ENCODE measurements around the gene AOPEP. TPM values are rescaled to one million over a fixed set of nuclear protein-coding genes. Genes with fewer than 3 reads are reported as not detected.
A peak's percentile ranks its signal among the peaks of the same experiment; 100 is the strongest.

The AOPEP gene
- polyA plus RNA-seq, 2 of the 4 experiments (the other 2 are of a cell fraction): 226 to 266 TPM

DNA sequence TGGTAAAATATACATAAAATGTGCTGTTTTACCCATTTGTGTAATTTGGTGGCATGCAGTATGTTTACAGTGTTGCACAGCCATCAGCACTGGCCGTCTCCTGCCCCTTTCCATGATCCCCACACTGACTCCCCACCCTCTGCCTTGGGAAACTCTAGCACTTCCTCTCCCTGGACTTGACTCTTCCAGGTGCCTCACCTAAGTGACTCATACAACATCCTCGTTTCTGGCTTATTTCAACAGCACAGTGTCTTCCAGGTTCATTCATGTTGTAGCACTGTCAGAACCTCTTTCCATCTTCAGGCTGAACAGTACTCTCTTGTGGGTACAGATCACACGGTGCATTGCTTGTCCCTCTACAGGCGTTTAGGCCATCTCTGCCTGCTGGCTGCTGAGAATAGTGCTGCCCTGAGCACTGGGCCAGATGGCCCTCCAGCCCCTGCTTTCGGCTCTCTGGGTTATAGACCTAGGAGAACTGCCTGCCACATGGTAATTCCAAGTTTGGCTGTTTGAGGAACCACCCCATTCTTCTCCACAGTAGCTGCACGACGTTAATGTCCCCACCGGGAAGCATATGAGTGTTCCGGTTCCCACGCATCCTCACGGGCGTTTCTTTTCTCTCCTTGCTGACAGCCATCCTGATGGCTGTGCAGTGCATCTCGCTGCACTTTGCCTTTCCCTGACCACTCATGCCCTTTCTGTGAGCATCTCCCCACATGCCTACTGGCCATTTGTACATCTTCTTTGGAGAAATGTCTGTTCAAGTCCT is 379.2 kb downstream of the AOPEP start:
- DNase-seq (ENCODE audit: low read depth in 1 of 2, low spot score in 1 of 2) (no peak), FAIRE-seq (no peak), ATAC-seq (peak; percentile 18 to 23; a peak in 2 of 6 replicates)
- Histone ChIP-seq H3K4me2 (no peak overlapping the region), H3K4me1 (peaks cover 7% of the 10 kb centered on the region; the same call in 1 of the 3 replicates), H3K27ac (0 out of 6 replicates have a peak overlapping the region, but pooled peaks of 1 of the 2 experiments have one; percentile 9), H3K4me3 (no peak overlapping the region), H3K9me3 (no peaks in the 10 kb centered on the region)
- TF ChIP-seq HDAC2 (IDR thresholded peaks at IDR 0.05): no peak
- TF ChIP-seq KDM5A (IDR thresholded peaks at IDR 0.05): no peak
- no peak for TF ChIP-seq KDM1A (IDR thresholded peaks at IDR 0.05; ENCODE audit: low read depth)
- TF ChIP-seq NR3C1 (IDR thresholded peaks at IDR 0.05): no peak
- no peak for TF ChIP-seq HOXB5 (CRISPR knock-in tag; IDR thresholded peaks at IDR 0.05)
- no peak for TF ChIP-seq JUN (IDR thresholded peaks at IDR 0.05)
- TF ChIP-seq ZC3H11A (IDR thresholded peaks at IDR 0.05): no peak
- TF ChIP-seq MAZ (IDR thresholded peaks at IDR 0.05; ENCODE audit: borderline replicate concordance, low read depth, low read length): no peak
- TF ChIP-seq HOXA7 (CRISPR knock-in tag; IDR thresholded peaks at IDR 0.05): no peak
- TF ChIP-seq MAFK (IDR thresholded peaks at IDR 0.05; ENCODE audit: partially characterized antibody): no peak
- no peak for TF ChIP-seq RCOR1 (IDR thresholded peaks at IDR 0.05; ENCODE audit: low read depth, low read length)
- TF ChIP-seq TP53 (CRISPR knock-in tag; IDR thresholded peaks at IDR 0.05): no peak
- TF ChIP-seq, protein P1, sequence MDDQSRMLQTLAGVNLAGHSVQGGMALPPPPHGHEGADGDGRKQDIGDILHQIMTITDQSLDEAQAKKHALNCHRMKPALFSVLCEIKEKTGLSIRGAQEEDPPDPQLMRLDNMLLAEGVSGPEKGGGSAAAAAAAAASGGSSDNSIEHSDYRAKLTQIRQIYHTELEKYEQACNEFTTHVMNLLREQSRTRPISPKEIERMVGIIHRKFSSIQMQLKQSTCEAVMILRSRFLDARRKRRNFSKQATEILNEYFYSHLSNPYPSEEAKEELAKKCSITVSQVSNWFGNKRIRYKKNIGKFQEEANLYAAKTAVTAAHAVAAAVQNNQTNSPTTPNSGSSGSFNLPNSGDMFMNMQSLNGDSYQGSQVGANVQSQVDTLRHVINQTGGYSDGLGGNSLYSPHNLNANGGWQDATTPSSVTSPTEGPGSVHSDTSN (IDR thresholded peaks at IDR 0.05): no peak
- ChIA-PET POLR2A (interaction anchor here (0.5 kb wide), 1 partner anchor 28 kb away, joined by 3 read pairs; no protein-coding TSS in a partner anchor), CTCF (interaction anchor here (1.1 to 1.6 kb wide), 3 partner anchors 10 to 322 kb away, joined by 3 to 7 read pairs (median 3); no protein-coding TSS in a partner anchor)
- WGBS (ENCODE audit: missing lambda C conversion rate): 84% methylated on average over 13 of the region's 13 CpGs

DNA sequence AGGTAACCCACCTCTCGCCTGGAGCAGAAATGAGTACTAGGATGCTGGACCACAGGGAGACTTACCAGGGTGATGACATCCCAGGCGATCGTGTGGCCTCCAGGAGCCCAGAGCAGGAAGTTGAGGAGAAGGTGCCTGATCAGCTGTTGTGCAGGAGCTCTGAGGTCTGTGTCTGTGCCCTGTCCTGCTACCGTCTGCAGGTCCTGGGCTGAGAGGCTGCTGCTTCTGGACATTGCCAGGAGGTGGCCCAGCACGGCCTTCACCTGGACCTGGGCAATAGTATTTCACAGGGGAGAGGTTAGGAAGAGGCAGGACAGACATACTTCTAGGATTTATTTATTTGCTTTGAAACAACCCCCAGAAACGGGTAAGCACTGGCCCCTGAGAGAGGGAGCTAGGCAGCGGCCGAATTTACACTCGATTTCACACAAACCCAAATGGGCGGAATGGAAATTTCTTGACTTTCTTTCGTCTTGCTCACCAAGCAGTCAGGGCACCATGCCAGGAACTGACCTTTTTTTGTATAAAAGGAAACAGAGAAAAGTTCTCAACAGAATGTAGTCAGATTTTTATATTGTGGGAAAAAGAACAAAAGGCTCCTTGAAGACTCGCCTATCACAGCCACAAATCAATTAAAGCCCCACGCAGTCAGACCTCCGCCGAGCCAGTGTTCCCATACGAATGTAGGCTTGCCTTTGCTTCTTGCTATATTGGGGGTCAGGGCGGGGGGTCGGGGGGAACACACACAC is 380.7 kb downstream of the AOPEP start:
- no peak for ATAC-seq
- ChIA-PET CTCF (interaction anchor here (0.6 to 1.6 kb wide), 7 partner anchors 9 to 968 kb away, joined by 3 to 7 read pairs (median 3); no protein-coding TSS in a partner anchor), POLR2A (no interaction called here)
- Histone ChIP-seq H3K4me1 (peaks cover 5% of the 10 kb centered on the region; the same call in 1 of the 3 replicates), H3K9me3 (no peaks in the 10 kb centered on the region), H3K27ac (no peak overlapping the region), H3K4me2 (no peak overlapping the region), H3K4me3 (no peak overlapping the region)
- DNase-seq (ENCODE audit: low read depth in 1 of 2, low spot score in 1 of 2): no peak
- WGBS (ENCODE audit: missing lambda C conversion rate): 89% methylated on average over 18 of the region's 18 CpGs
- TF ChIP-seq POLR2AphosphoS2 (conservative IDR thresholded peaks at IDR 0.05; ENCODE audit: low read length) (0 out of 2 replicates have a peak, but pooled peaks have one; percentile 33), NR3C1 (IDR thresholded peaks at IDR 0.05) (no peak)
- no peak for FAIRE-seq

DNA sequence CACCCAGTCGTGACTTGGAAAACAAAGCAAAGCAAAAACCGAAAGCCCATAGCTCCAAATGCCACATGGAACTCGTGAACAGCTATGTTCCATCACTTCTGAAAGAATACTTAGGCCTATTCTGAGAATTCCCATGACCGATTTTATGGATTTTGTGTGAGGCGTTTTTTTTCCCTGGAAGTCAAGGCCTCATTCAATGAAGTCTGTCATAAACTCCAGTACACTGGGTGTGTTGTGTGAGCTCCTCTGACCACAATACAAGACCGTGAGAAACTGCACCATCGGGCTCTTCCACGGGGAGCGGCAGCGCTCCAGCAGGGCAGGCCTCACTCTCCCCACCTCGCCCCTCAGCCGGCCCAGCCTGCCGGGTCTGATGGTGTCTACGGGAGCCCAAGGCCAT is 381.5 kb downstream of the AOPEP start:
- TF ChIP-seq EHF (CRISPR knock-in tag; IDR thresholded peaks at IDR 0.05): no peak
- TF ChIP-seq JUNB (IDR thresholded peaks at IDR 0.05): no peak
- TF ChIP-seq, protein P2, sequence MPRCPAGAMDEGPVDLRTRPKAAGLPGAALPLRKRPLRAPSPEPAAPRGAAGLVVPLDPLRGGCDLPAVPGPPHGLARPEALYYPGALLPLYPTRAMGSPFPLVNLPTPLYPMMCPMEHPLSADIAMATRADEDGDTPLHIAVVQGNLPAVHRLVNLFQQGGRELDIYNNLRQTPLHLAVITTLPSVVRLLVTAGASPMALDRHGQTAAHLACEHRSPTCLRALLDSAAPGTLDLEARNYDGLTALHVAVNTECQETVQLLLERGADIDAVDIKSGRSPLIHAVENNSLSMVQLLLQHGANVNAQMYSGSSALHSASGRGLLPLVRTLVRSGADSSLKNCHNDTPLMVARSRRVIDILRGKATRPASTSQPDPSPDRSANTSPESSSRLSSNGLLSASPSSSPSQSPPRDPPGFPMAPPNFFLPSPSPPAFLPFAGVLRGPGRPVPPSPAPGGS (IDR thresholded peaks at IDR 0.05): no peak
- TF ChIP-seq CEBPB (IDR thresholded peaks at IDR 0.05): no peak
- TF ChIP-seq NR3C1 (IDR thresholded peaks at IDR 0.05): no peak
- no peak for TF ChIP-seq KDM1A (IDR thresholded peaks at IDR 0.05; ENCODE audit: low read depth)
- no peak for TF ChIP-seq FOSL2 (IDR thresholded peaks at IDR 0.05)
- no peak for TF ChIP-seq FOSL2 (CRISPR knock-in tag; IDR thresholded peaks at IDR 0.05)
- no peak for TF ChIP-seq CBX8 (IDR thresholded peaks at IDR 0.05)
- no peak for TF ChIP-seq HOXB13 (CRISPR knock-in tag; IDR thresholded peaks at IDR 0.05; ENCODE audit: low read depth)
- no peak for TF ChIP-seq GATA3 (IDR thresholded peaks at IDR 0.05; ENCODE audit: borderline replicate concordance)
- TF ChIP-seq, protein P1 (IDR thresholded peaks at IDR 0.05): no peak
- WGBS (ENCODE audit: missing lambda C conversion rate): 93% methylated on average over 14 of the region's 14 CpGs
- CTCF ChIA-PET: interaction anchor here (1.1 to 1.5 kb wide), 4 partner anchors 10 to 20 kb away, joined by 3 to 7 read pairs (median 3); no protein-coding TSS in a partner anchor
- Histone ChIP-seq H3K4me2 (no peak overlapping the region), H3K9me3 (no peaks in the 10 kb centered on the region), H3K4me3 (no peak overlapping the region), H3K27ac (no peak overlapping the region), H3K4me1 (peaks cover 5% of the 10 kb centered on the region; the same call in 1 of the 3 replicates)
- no peak for DNase-seq (ENCODE audit: low read depth in 1 of 2, low spot score in 1 of 2)
- ATAC-seq: no peak
- POLR2A ChIA-PET: no interaction called here
- FAIRE-seq: no peak
